NCI-H345 (cell line): ENCODE data around the gene SAPCD1.
"Not testable (repeated sequence)": the region's sequence is repeated elsewhere in the genome, so short reads cannot be mapped to it uniquely, and the experiment has no call there.

Experiments used
- DNase-seq: peaks from one replicate; lab custom pipeline; 2025; lab: John Stamatoyannopoulos, UW

The SAPCD1 gene

DNA sequence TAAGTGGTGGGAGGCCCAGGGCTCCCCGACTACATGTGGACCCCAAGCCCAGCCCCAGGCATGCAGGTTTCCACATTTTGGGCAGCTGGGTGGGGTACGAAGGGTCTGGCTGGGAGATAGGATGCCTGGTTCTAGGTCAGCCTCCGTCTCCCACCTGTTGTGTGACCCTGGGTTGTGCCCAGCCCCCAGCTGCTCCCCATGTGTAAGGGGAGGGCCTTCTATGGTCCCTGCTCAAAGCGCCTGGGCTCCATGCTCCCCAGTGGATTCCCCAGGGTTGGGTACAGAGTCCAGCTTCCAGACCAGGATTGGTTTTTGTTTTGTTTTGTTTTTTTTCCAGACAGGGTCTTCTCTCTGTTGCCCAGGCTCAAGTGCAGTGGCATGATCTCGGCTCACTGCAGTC is 15.7 kb downstream of the SAPCD1 start:
- DNase-seq: no peak

DNA sequence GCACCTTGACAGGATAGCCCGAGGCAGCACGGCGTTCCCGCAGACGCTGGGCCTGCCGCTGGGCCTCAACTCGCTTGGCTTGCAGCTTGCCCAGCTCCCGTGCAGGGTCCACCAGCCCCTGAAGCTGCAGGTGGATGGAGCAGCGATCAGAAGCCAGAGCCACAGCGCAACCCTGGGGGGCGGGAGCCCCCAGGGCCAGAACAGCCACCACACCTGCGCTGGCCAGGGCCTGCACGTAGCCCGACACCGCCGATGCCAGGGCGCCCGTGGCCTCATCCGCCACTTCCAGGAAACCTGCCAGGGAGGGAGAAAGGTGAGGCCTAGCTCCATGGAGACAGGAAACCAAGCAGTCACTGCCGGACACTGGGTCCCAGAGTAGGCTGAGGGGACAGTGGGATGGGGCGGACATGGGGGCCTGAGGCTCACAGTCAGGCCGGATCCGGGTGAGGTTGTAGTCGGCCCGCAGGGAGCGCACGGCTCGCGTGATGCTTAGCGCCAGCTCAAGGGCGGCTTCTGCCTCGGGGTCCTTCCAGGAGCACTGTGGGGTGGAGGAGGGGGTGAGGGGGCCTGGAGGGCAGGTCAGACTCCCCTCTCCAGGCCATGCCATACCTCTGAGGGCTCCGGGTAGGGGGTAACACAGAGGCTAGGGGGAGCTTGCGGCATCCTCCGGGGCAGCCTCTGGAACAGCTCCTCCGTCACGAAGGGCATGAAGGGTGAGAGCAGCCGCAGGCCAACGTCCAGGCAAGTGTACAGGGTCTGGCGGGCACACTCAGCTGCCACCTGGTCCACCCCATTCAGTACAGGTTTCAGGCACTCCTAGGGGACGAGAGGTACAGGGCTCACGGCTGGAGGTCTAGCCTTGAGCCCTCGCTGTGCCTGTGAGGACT is 16.8 kb downstream of the SAPCD1 start:
- no peak for DNase-seq

- no peak for DNase-seq
Observed at GRCh38 chr6:31779908-31780307, 17.5 kb downstream of the SAPCD1 start.

DNA sequence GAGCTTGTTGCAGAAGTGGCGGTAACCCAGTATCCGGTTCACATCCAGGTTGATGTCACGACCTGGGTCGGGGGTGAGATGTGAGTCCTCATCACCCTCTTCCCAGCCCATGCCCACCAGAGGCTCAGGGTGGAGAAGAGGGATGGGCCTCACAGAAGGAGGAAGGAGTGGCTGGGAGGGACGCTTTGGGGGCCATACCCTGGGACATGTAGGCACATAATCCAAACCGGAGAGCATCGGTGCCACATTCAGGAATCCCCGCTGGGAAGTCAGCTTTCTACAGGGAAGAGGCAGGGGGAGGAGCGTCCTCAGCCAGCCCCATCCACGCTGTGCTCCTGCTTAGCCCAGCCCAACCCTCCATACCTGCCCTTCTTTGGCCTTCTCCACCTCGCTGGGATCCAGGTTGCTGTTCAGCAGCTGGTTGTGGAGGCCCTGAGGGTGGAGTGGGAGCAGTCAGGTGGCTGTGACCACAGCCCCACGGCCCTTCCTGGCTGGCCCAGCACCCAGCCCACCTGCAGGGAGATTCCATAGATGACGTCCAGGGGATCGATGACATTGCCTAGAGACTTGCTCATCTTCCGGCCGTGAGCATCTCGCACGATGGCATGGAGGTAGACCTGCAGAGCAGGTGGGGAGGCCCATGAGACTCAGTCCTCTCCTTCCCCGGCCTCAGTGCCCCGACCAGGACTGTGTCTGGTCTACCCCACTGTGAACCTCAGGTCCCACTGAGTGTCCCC is 18.2 kb downstream of the SAPCD1 start:
- no peak for DNase-seq

- no peak for DNase-seq
Observed at GRCh38 chr6:31781244-31782125, 19.0 kb downstream of the SAPCD1 start.

DNA sequence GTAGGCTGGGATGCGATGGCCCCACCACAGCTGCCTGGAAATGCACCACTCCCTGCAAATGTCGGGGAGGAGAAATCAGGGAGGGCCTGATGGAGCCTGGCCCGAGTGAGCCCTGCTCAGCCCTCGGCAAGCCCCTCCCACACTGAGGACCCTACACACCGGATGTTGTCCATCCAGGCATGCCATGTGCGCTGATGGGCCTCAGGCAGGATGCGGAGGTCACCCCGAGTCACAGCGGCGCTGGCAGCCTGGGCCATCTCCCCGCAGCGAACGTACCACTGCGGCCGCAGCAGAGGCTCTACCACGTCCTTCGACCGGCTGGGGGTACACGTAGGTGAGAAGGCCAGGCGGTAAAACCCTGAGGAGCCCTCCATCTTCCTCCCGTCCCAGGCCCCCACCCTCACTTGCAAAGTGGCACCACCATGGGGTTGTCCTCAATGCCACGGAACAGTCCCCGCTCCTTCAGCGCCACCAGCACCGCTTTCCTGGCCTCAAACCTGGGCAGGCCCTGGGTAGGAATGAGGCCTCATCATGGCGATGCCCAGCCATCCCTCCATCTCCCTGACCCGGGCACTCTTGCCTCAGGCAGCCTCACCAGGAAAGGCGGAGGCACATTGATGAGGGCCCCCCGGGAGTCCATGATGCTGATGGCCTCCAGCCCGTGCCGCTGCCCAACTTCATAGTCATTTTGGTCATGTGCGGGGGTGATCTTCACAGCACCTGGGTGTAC is 19.8 kb downstream of the SAPCD1 start:
- no peak for DNase-seq

DNA sequence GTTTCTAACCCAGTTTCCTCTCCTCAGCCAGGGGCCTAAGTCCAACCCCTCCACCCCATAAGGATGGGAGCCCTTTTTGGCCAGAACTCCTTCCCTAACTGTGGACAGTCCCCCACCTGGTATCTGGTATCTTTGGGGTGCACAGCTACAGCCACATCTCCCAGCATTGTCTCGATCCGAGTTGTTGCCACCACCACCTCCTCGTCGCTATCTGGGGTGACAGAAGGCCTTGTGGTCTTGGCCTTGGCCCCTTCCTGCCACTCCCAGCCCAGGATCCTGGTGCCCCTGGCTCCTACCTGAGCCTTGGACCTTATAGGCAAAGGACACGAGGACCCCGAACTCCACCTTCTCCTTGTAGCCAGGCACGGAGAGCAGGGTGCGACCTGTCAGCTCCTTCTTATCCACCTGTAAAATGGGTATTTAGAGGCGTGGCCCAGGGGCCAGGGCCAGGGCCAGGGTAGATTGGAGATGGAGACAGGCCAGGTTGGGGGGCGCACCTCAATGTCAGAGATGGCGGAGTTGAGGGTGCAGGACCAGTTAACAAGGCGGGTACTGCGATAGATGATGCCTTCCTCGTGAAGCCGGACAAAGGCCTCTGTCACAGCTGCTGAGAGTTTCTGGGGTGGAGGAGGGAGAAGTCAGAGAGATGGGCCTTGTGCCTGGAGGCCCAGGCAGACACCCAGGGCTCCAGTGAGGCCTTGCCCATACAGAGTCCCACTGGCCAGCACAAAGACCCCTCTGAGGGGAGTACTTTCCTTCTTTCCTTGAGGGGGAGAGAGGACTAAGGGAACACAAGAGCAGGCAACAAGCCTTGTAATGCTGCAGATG is 21.9 kb downstream of the SAPCD1 start:
- no peak for DNase-seq

GRCh38 chr6:31785475-31785874 is 23.0 kb downstream of the SAPCD1 start:
- DNase-seq: no peak

DNA sequence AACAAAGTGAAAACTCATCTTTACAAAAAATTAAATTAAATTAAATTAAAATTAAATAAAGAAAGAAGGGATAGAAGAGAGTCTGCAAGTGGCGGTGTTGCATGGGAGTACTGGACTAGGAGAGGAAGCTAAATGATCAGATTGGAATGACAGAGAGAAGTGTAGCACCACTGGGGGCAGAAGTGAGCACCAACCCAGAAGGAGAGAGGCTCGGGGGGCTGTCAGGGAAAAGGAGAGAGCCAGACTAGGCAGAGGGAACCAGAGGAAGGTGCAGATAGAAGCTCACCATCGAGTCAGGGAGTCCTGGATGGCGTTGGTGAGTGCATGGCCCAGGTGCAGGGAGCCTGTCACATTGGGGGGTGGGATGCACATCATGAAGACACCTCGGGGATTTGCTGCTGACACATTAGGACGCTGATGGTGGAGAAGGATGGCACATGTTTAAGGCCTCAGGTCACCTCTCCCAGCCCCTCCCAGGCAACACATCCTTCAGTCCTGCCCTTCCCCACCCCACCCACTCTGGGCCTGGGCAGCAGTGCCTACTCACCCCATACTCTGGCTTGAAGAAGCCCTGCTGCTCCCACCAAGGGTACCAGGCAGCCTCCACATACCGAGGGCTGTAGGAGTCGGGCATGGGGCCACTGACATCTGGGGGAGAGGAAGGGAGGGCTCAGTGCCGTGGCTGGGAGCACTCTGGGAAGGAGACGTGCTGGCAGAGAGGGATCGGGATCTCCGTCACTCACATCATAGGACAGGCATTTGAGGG is 29.1 kb downstream of the SAPCD1 start:
- peak; percentile 24 for DNase-seq

DNA sequence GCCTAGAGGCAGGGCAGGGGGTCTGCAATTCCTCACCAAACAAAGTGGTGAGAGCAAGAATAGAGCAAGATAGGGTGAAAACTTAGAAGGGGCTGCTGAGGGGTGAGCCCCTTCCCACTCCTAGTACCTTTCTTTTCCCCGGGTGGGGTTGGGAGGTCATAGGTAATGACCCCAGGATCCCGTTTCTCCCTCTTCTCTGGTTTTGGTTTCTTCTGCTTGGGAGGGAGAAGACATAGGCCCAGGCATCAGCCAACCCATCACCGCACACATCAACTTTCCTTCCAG is 29.6 kb downstream of the SAPCD1 start:
- no peak for DNase-seq

DNA sequence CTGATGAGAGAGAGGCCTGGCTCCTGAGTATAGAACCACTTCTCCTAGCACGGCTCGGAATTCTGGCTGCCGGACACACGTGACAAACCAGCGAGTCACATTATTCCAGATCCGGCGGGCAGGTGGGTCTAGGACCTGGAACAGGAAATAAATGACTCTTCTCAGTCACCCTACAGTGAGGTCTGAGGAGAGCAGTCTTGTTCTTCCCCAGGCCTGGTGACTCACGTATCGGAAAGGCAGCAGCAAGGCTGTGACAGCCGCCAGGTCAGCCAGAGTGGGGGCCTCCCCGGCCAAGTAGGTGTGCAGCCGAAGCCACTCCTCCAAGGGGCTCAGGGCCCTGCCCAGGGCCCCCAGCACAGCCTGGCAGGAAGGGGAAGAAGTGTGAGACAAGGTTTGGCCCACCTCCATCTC is 30.3 kb downstream of the SAPCD1 start:
- DNase-seq: no peak

- not testable (repeated sequence) for DNase-seq
Observed at GRCh38 chr6:31793927-31794245, 31.4 kb downstream of the SAPCD1 start.

DNA sequence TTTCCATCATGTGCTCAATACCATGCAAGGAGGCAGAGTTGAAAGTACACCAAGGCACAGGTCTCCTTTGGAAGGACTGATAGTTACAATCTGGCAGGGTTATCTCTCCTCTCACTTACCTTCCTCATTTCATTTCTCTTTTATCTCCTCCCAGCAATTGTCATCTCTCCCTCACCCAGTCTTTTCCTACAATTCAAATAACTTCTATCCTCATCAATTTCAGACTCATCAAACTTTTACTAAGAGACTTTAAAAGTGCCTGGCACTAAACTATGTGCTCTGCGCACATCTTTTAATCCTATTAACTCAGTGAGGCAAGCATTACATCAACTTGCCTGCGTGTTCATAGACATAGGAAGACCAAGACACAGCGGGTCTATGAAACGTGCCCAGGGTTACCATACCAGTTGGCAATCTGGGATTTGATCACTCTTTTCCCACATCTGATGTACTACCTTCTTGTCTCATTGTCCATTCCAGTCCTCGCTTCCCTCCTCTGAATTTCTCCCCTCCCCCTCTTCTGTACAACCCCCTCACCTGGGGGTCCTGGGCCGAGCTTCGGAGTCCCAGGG is 31.9 kb downstream of the SAPCD1 start:
- no peak for DNase-seq

DNA sequence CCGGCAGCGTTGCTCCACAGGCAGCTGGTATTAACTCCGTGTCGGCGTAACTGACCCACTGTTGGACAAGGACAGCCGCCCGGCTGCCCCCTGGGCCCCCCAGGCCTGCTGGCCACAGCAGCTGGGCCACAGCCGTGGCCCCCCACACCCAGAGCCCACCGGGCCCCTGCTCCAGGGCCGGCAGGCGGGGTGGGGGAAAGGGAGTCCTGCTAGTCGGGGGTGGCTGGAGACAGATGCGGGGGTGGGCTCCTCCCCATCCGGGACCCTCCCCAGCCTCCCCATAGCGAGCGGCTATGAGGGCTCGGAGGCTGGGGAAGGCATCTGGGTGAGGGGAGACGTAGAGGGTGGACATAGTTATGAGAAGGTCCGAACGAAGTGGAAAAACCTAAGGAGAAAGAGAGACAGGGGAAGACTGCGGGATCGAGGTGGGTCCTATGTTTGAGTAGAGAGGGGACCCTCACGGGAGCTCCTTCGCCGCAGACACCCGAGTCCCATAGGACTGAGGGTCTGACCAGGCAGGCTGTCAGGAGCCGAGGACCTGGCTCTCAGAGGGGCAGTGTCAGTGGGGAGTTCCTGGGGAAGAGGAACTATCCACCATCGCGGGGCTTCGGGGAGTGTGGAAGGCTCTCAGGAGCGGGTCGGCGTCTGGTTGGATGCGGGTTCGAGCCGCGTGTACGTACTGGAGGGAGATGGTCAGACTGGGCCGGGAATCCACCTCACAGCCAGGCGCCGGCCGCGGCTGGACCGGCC is 32.6 kb downstream of the SAPCD1 start:
- no peak for DNase-seq

- DNase-seq: peak; percentile 88
Observed at GRCh38 chr6:31795616-31796298, 33.3 kb downstream of the SAPCD1 start, which contains the start of gene VARS1. TSS of gene VARS1 (minus strand) at chr6:31795752. CDS start at chr6:31795217, 535 bp downstream.

DNA sequence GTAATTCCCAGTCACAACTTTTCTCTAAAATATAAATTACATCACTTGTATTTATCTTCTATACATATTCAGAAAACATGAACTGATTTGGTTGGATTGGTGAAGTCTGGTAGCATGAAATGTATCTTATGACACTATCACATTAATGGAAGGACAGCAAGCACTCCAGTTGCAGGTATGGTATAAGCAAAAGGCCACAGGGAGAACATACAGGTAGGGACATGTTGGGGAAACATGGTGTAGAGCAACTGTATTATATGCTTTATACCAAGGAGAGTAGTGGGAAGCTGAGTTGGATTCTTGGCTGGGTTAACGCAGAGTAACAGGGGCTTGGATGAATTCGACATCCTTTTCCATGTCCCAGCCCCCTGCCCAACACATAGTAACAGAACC is 34.5 kb downstream of the SAPCD1 start:
- no peak for DNase-seq

DNA sequence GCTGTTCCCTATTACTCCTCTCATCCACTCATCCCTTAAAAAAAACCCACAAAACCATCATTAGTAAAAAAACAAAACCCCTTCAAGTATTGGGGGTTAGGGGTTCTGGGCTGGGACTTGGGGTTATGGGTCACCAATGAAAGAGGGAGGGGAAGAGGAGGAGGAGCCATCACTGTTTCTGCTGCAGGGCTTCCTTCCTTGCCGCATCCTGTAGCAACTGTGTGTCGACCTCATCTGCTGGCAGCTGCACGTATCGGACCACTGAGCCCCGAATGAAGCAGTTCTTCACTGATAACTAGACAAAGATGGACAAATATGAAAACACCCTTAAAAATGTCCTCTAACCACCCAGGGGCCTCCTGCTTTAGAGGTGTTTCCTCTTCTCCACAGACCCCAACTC is 35.1 kb downstream of the SAPCD1 start:
- DNase-seq: no peak

DNA sequence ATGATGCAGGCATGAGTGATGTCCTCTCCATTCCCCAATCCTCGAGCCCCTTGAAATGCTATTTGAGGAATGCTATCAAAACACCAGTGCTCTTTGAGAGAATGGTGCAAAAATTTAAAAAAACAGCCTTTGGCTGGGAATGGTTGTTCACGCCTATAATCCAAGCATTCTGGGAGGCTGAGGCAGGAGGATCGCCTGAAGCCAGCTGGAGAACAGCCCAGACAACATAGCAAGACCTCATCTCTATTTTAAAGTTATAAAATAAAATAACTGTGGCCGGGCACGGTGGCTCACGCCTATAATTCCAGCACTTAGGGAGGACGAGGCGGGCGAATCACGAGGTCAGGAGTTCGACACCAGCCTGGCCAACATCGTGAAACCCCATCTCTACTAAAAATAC is 37.3 kb downstream of the SAPCD1 start:
- DNase-seq: no peak
